ENCODE measurements around the gene KIF26B. TPM values are rescaled to one million over a fixed set of nuclear protein-coding genes. Genes with fewer than 3 reads are reported as not detected.

Gene KIF26B
- total RNA-seq, 5 donors from 2014 or later (not counting 1 experiment from before 2014, with no cell fraction given), result 0.03 to 0.06 (median 0.05) TPM; not detected in 2

GRCh38 chr1:245654460-245655050, 499.8 kb downstream of the KIF26B start:
- DNase-seq (no peak), ATAC-seq (replicated peaks in 1 of 4) (no peak)
- WGBS (ENCODE audit: insufficient coverage), result 84% methylated on average over 8 of the region's 9 CpGs
- H3K9me3 Mint-ChIP-seq, result peaks cover 6 to 10% (median 7%) of the 10 kb centered on the region in 3 donors
- no peak overlapping the region for H3K27ac Mint-ChIP-seq
- Histone ChIP-seq H3K4me3 (ENCODE audit: control insufficient read depth in 1 of 2, extremely low read depth in 1 of 2, low read length in 1 of 2) (no peak overlapping the region), H3K9me3 (no peaks in the 10 kb centered on the region), H3K36me3 (ENCODE audit: control insufficient read depth in 2 of 2, extremely low read depth in 1 of 2, insufficient read depth in 1 of 2, low read length in 1 of 2) (no peaks in the 10 kb centered on the region), H3K27me3 (replicated peaks in 1 of 2; ENCODE audit: control insufficient read depth in 2 of 2, extremely low read depth in 1 of 2, insufficient read depth in 2 of 2, low read length in 1 of 2) (peaks cover 0 to 2% of the 10 kb centered on the region in 2 experiments), H3K27ac (ENCODE audit: low read length) (no peak overlapping the region), H3K4me1 (ENCODE audit: control insufficient read depth in 1 of 2, extremely low read depth in 1 of 2, insufficient read depth in 2 of 2, low read length in 2 of 2) (no peaks in the 10 kb centered on the region)
- ChIA-PET CTCF (no interaction called here), POLR2A (no interaction called here)
- no peak overlapping the region for H3K4me3 Mint-ChIP-seq
- H3K36me3 Mint-ChIP-seq, result no peaks in the 10 kb centered on the region
- H3K4me1 Mint-ChIP-seq, result no peaks in the 10 kb centered on the region
- H3K27me3 Mint-ChIP-seq, result peaks cover 2 to 8% of the 10 kb centered on the region in 2 donors

DNA sequence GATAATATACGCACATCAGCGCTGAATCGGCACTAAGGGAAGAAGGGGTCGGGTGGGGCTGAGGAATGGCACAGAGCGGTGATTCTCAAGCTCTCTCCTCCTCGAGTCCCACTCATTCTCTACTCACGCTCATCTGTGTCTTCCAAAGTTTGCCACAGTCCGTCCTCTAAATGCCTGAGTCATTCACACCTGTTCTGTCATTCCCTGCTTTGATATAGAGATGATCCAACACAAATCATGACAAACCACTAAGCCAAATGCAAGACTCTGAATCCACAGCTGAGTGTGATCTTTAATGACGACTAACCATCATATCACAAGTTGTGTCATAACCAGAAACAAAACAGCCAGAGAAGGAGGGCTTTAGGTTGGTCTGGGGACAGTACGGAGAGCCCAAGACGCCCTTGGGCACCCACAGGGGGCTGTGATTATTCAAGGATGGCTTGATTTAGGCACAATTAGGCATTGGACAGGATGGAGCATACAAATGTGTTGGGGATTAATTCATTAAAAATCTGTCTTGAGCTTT, 501.5 kb downstream of the KIF26B start:
- 76% methylated on average over 10 of the region's 11 CpGs for WGBS (ENCODE audit: insufficient coverage)
- no peak overlapping the region for H3K4me3 Mint-ChIP-seq
- H3K4me1 Mint-ChIP-seq, result no peaks in the 10 kb centered on the region
- H3K9me3 Mint-ChIP-seq, result peaks cover 6 to 10% (median 7%) of the 10 kb centered on the region in 3 donors
- H3K4me3 ChIP-seq (ENCODE audit: control insufficient read depth in 1 of 2, extremely low read depth in 1 of 2, low read length in 1 of 2), result no peak overlapping the region
- H3K27ac Mint-ChIP-seq, result no peak overlapping the region
- DNase-seq (no peak), ATAC-seq (replicated peaks in 1 of 4) (no peak)
- H3K9me3 ChIP-seq, result no peaks in the 10 kb centered on the region
- H3K27ac ChIP-seq (ENCODE audit: low read length), result no peak overlapping the region
- POLR2A ChIA-PET, result no interaction called here
- no peaks in the 10 kb centered on the region for H3K36me3 Mint-ChIP-seq
- H3K27me3 Mint-ChIP-seq, result no peaks in the 10 kb centered on the region
- H3K36me3 ChIP-seq (ENCODE audit: control insufficient read depth in 2 of 2, extremely low read depth in 1 of 2, insufficient read depth in 1 of 2, low read length in 1 of 2), result no peaks in the 10 kb centered on the region
- no peaks in the 10 kb centered on the region for H3K4me1 ChIP-seq (ENCODE audit: control insufficient read depth in 1 of 2, extremely low read depth in 1 of 2, insufficient read depth in 2 of 2, low read length in 2 of 2)
- CTCF ChIA-PET, result no interaction called here
- H3K27me3 ChIP-seq (replicated peaks in 1 of 2; ENCODE audit: control insufficient read depth in 2 of 2, extremely low read depth in 1 of 2, insufficient read depth in 2 of 2, low read length in 1 of 2), result peaks cover 0 to under 1% of the 10 kb centered on the region in 2 experiments

DNA sequence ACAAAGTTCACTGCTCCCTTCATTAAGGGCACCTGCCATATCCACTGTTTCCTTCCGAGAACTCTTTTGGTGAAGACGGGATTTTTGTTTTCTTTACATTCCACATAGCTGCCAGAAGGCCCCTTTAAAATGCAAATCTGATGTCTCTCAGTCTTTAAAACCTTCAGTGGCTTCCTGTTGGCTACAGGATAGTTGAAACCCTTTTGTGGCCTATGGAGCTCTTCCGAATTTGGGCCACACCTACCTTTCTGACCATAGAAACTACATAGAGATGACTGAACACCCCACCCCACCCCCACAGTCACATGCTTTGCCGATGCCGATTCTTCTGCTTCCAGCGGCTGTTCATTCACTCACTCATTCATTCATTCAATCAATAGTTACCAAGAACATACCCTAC, 502.6 kb downstream of the KIF26B start:
- H3K4me1 Mint-ChIP-seq, result no peaks in the 10 kb centered on the region
- DNase-seq (no peak), ATAC-seq (replicated peaks in 1 of 4) (no peak)
- CTCF ChIA-PET, result no interaction called here
- H3K9me3 Mint-ChIP-seq, result peaks cover 6 to 10% (median 7%) of the 10 kb centered on the region in 3 donors
- no peak overlapping the region for H3K4me3 ChIP-seq (ENCODE audit: control insufficient read depth in 1 of 2, extremely low read depth in 1 of 2, low read length in 1 of 2)
- no peak overlapping the region for H3K27ac Mint-ChIP-seq
- no peak overlapping the region for H3K4me3 Mint-ChIP-seq
- H3K27me3 ChIP-seq (replicated peaks in 1 of 2; ENCODE audit: control insufficient read depth in 2 of 2, extremely low read depth in 1 of 2, insufficient read depth in 2 of 2, low read length in 1 of 2), result no peaks in the 10 kb centered on the region
- H3K36me3 ChIP-seq (ENCODE audit: control insufficient read depth in 2 of 2, extremely low read depth in 1 of 2, insufficient read depth in 1 of 2, low read length in 1 of 2), result no peaks in the 10 kb centered on the region
- POLR2A ChIA-PET, result no interaction called here
- no peak overlapping the region for H3K27ac ChIP-seq (ENCODE audit: low read length)
- 73% methylated on average over 4 of the region's 6 CpGs for WGBS (ENCODE audit: insufficient coverage)
- H3K9me3 ChIP-seq, result no peaks in the 10 kb centered on the region
- no peaks in the 10 kb centered on the region for H3K27me3 Mint-ChIP-seq
- no peaks in the 10 kb centered on the region for H3K4me1 ChIP-seq (ENCODE audit: control insufficient read depth in 1 of 2, extremely low read depth in 1 of 2, insufficient read depth in 2 of 2, low read length in 2 of 2)
- H3K36me3 Mint-ChIP-seq, result no peaks in the 10 kb centered on the region

GRCh38 chr1:245663373-245663772, 508.6 kb downstream of the KIF26B start:
- H3K36me3 Mint-ChIP-seq, result no peaks in the 10 kb centered on the region
- no peaks in the 10 kb centered on the region for H3K9me3 Mint-ChIP-seq
- H3K4me1 ChIP-seq (ENCODE audit: control insufficient read depth in 1 of 2, extremely low read depth in 1 of 2, insufficient read depth in 2 of 2, low read length in 2 of 2), result no peaks in the 10 kb centered on the region
- no peak overlapping the region for H3K27ac Mint-ChIP-seq
- no peak overlapping the region for H3K4me3 ChIP-seq (ENCODE audit: control insufficient read depth in 1 of 2, extremely low read depth in 1 of 2, low read length in 1 of 2)
- no peaks in the 10 kb centered on the region for H3K27me3 ChIP-seq (replicated peaks in 1 of 2; ENCODE audit: control insufficient read depth in 2 of 2, extremely low read depth in 1 of 2, insufficient read depth in 2 of 2, low read length in 1 of 2)
- POLR2A ChIA-PET, result interaction anchor here in 1 of 2 donors (0.7 kb wide), 1 partner anchor 129 kb away, joined by 3 read pairs; no protein-coding TSS in a partner anchor
- ATAC-seq (replicated peaks in 1 of 4) (no peak), DNase-seq (no peak)
- no peak overlapping the region for H3K4me3 Mint-ChIP-seq
- no peaks in the 10 kb centered on the region for H3K4me1 Mint-ChIP-seq
- H3K9me3 ChIP-seq, result no peaks in the 10 kb centered on the region
- H3K27ac ChIP-seq (ENCODE audit: low read length), result no peak overlapping the region
- no peaks in the 10 kb centered on the region for H3K36me3 ChIP-seq (ENCODE audit: control insufficient read depth in 2 of 2, extremely low read depth in 1 of 2, insufficient read depth in 1 of 2, low read length in 1 of 2)
- CTCF ChIA-PET, result no interaction called here
- no peaks in the 10 kb centered on the region for H3K27me3 Mint-ChIP-seq
- no CpG with 5 or more reads among the region's 3 CpGs for WGBS (ENCODE audit: insufficient coverage)

GRCh38 chr1:245663841-245664240, 509.1 kb downstream of the KIF26B start:
- Mint-ChIP-seq H3K9me3 (no peaks in the 10 kb centered on the region), H3K27me3 (no peaks in the 10 kb centered on the region), H3K4me3 (no peak overlapping the region), H3K36me3 (no peaks in the 10 kb centered on the region), H3K4me1 (no peaks in the 10 kb centered on the region), H3K27ac (no peak overlapping the region)
- Histone ChIP-seq H3K4me3 (ENCODE audit: control insufficient read depth in 1 of 2, extremely low read depth in 1 of 2, low read length in 1 of 2) (no peak overlapping the region), H3K9me3 (no peaks in the 10 kb centered on the region), H3K36me3 (ENCODE audit: control insufficient read depth in 2 of 2, extremely low read depth in 1 of 2, insufficient read depth in 1 of 2, low read length in 1 of 2) (no peaks in the 10 kb centered on the region), H3K4me1 (ENCODE audit: control insufficient read depth in 1 of 2, extremely low read depth in 1 of 2, insufficient read depth in 2 of 2, low read length in 2 of 2) (no peaks in the 10 kb centered on the region), H3K27ac (ENCODE audit: low read length) (no peak overlapping the region), H3K27me3 (replicated peaks in 1 of 2; ENCODE audit: control insufficient read depth in 2 of 2, extremely low read depth in 1 of 2, insufficient read depth in 2 of 2, low read length in 1 of 2) (no peaks in the 10 kb centered on the region)
- WGBS (ENCODE audit: insufficient coverage), result 89% methylated on average over 5 of the region's 8 CpGs
- CTCF ChIA-PET, result no interaction called here
- DNase-seq, result no peak
- ATAC-seq (replicated peaks in 1 of 4), result no peak
- POLR2A ChIA-PET, result no interaction called here

- H3K27me3 ChIP-seq (replicated peaks in 1 of 2; ENCODE audit: control insufficient read depth in 2 of 2, extremely low read depth in 1 of 2, insufficient read depth in 2 of 2, low read length in 1 of 2), result no peaks in the 10 kb centered on the region
- POLR2A ChIA-PET, result no interaction called here
- CTCF ChIA-PET, result no interaction called here
- Mint-ChIP-seq H3K36me3 (no peaks in the 10 kb centered on the region), H3K4me3 (no peak overlapping the region), H3K27me3 (no peaks in the 10 kb centered on the region), H3K4me1 (no peaks in the 10 kb centered on the region), H3K9me3 (no peaks in the 10 kb centered on the region), H3K27ac (no peak overlapping the region)
- ATAC-seq (replicated peaks in 1 of 4), result no peak
- no peak for DNase-seq
- H3K4me1 ChIP-seq (ENCODE audit: control insufficient read depth in 1 of 2, extremely low read depth in 1 of 2, insufficient read depth in 2 of 2, low read length in 2 of 2), result no peaks in the 10 kb centered on the region
- H3K9me3 ChIP-seq, result no peaks in the 10 kb centered on the region
- no peaks in the 10 kb centered on the region for H3K36me3 ChIP-seq (ENCODE audit: control insufficient read depth in 2 of 2, extremely low read depth in 1 of 2, insufficient read depth in 1 of 2, low read length in 1 of 2)
- 80% methylated on average over 8 of the region's 9 CpGs for WGBS (ENCODE audit: insufficient coverage)
- H3K4me3 ChIP-seq (ENCODE audit: control insufficient read depth in 1 of 2, extremely low read depth in 1 of 2, low read length in 1 of 2), result no peak overlapping the region
- no peak overlapping the region for H3K27ac ChIP-seq (ENCODE audit: low read length)
Observed at GRCh38 chr1:245666412-245666811, 511.6 kb downstream of the KIF26B start.

DNA sequence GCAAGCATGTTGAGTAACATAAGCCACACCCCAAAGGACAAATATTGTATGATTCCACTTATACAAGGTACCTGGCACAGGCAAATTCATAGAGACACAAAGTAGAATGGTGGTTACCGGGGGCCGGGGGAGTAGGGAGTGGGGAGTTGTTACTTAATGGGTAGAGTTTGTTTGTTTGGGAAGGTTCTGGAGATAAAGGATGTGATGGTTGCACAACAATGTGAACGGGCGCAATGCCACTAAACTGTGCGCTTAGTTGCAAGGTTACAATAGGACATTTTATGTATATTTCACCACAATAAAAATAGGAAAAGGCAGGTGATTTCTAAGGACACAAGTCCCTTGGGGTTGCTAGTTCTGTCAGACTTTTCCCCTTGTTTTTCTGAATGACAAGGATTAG, 516.6 kb downstream of the KIF26B start:
- Mint-ChIP-seq H3K27ac (no peak overlapping the region), H3K4me3 (no peak overlapping the region), H3K27me3 (no peaks in the 10 kb centered on the region), H3K9me3 (no peaks in the 10 kb centered on the region), H3K4me1 (no peaks in the 10 kb centered on the region), H3K36me3 (no peaks in the 10 kb centered on the region)
- POLR2A ChIA-PET, result no interaction called here
- Histone ChIP-seq H3K4me3 (ENCODE audit: control insufficient read depth in 1 of 2, extremely low read depth in 1 of 2, low read length in 1 of 2) (no peak overlapping the region), H3K9me3 (no peaks in the 10 kb centered on the region), H3K4me1 (ENCODE audit: control insufficient read depth in 1 of 2, extremely low read depth in 1 of 2, insufficient read depth in 2 of 2, low read length in 2 of 2) (no peaks in the 10 kb centered on the region), H3K27me3 (replicated peaks in 1 of 2; ENCODE audit: control insufficient read depth in 2 of 2, extremely low read depth in 1 of 2, insufficient read depth in 2 of 2, low read length in 1 of 2) (no peaks in the 10 kb centered on the region), H3K27ac (ENCODE audit: low read length) (no peak overlapping the region), H3K36me3 (ENCODE audit: control insufficient read depth in 2 of 2, extremely low read depth in 1 of 2, insufficient read depth in 1 of 2, low read length in 1 of 2) (no peaks in the 10 kb centered on the region)
- DNase-seq, result no peak
- CTCF ChIA-PET, result no interaction called here
- WGBS (ENCODE audit: insufficient coverage), result 100% methylated on average over 2 of the region's 5 CpGs
- ATAC-seq (replicated peaks in 1 of 4), result no peak
